HepG2 (cell line): ENCODE measurements around the gene BRINP1. TPM values are rescaled to one million over a fixed set of nuclear protein-coding genes. Genes with fewer than 3 reads are reported as not detected.

ENCODE experiments used
- ATAC-seq: fragments of 200-7000 bp; cut with Tn5 transposase; 3 replicates; pipeline ENCODE4 v1.9.1; 2020; ENCODE audit warnings: mild to moderate bottlenecking, moderate library complexity
- BruUV-seq: library from RNA; stranded (reverse); fragments of 400-500 nt; replicated peaks from 2 replicates; lab custom pipeline; 2021; lab: Mats Ljungman, UMichigan
- CTCF ChIA-PET: fragments of 300-600 bp; formaldehyde crosslinking; extraction: SDS; loops from one replicate; lab custom pipeline; 2021; ENCODE audit warnings: low total read pairs, inconsistent platforms, low intra/inter-chr PET ratio; lab: Yijun Ruan, JAX
- POLR2A ChIA-PET: fragments of 350-600 bp; sonication (Branson Sonifier 250); formaldehyde crosslinking; loops from one replicate; lab custom pipeline; 2020; ENCODE audit warnings: antibody characterized with exemption, inconsistent platforms; lab: Yijun Ruan, JAX
- DNase-seq: peaks from one replicate; pipeline ENCODE4 v3.0.0-alpha.2; 2015; ENCODE audit warnings: low spot score
- FAIRE-seq: peaks from 3 replicates; lab custom pipeline; 2011; peaks lifted over from hg19 to GRCh38; lab: Jason Lieb, UNC
- H2AFZ ChIP-seq: one replicate; pipeline ENCODE4 v1.6.1; 2011; ENCODE audit warnings: low read length, inconsistent platforms
- H3K27ac ChIP-seq: fragments of 300-600 bp; 3 replicates; pipeline ENCODE4 v1.8.0; 2011; ENCODE audit warnings: mixed run types, mild to moderate bottlenecking, mixed read lengths, low read length, inconsistent platforms; ENCODE audit not compliant: insufficient read depth; ENCODE audit errors: extremely low read length
- H3K27me3 ChIP-seq, 2 experiments: fragments of 200-600 bp in 1 of 2; 2 replicates in 1 of 2; 3 replicates in 1 of 2; pipeline versions ENCODE4 v1.6.0 to v1.8.0; 2011; ENCODE audit warnings: low read length in 2 of 2, mild to moderate bottlenecking in 2 of 2, moderate library complexity in 2 of 2, inconsistent platforms in 1 of 2; ENCODE audit not compliant: insufficient read depth in 2 of 2, control insufficient read depth in 1 of 2
- H3K36me3 ChIP-seq, 2 experiments: fragments of 200-600 bp in 1 of 2; replicated peaks in 1 of 2; 2 replicates in 1 of 2; 3 replicates in 1 of 2; pipeline versions ENCODE4 v1.5.1 to v1.8.0; 2011; ENCODE audit warnings: low read length in 2 of 2, inconsistent platforms in 1 of 2; ENCODE audit not compliant: insufficient read depth in 2 of 2, control insufficient read depth in 1 of 2
- H3K4me1 ChIP-seq: 2 replicates; pipeline ENCODE4 v1.5.1; 2012; ENCODE audit warnings: low read length, inconsistent platforms; ENCODE audit not compliant: insufficient read depth
- H3K4me2 ChIP-seq: 2 replicates; pipeline ENCODE4 v1.6.0; 2011; ENCODE audit warnings: low read depth, low read length, inconsistent platforms
- H3K4me3 ChIP-seq, 3 experiments: fragments of 200-600 bp in 1 of 3; sonication (generic), shearing (Covaris generic) in 1 of 3; replicated peaks in 1 of 3; 2 replicates each; pipeline ENCODE4 v1.5.1; 2011 to 2016; ENCODE audit warnings: low read length in 3 of 3, inconsistent platforms in 2 of 3, low read depth in 2 of 3, mild to moderate bottlenecking in 2 of 3, control low read depth in 1 of 3, mixed read lengths in 1 of 3; ENCODE audit not compliant: insufficient read depth in 1 of 3
- H3K79me2 ChIP-seq: one replicate; pipeline ENCODE4 v1.6.1; 2011; ENCODE audit warnings: low read length, inconsistent platforms; ENCODE audit not compliant: insufficient read depth
- H3K9ac ChIP-seq: 2 replicates; pipeline ENCODE4 v1.6.0; 2011; ENCODE audit warnings: mild to moderate bottlenecking, low read depth, low read length, inconsistent platforms; ENCODE audit not compliant: insufficient read depth
- H3K9me3 ChIP-seq: 2 replicates; pipeline ENCODE4 v1.5.1; 2012; ENCODE audit warnings: mild to moderate bottlenecking, low read length
- H4K20me1 ChIP-seq: 2 replicates; pipeline ENCODE4 v1.6.0; 2011; ENCODE audit warnings: inconsistent platforms, mild to moderate bottlenecking, low read length, moderate library complexity; ENCODE audit not compliant: insufficient read depth
- DMAP1 ChIP-seq: IDR thresholded peaks from 2 replicates; pipeline ENCODE4 v1.6.1; 2016
- DNMT3B ChIP-seq: conservative IDR thresholded peaks from 2 replicates; pipeline ENCODE4 v1.6.1; 2016; ENCODE audit warnings: missing biosample characterization, control low read depth
- EEA1 ChIP-seq: sonication (generic); formaldehyde crosslinking; IDR thresholded peaks from 2 replicates; pipeline ENCODE4 v1.5.1; 2020; ENCODE audit warnings: mild to moderate bottlenecking, missing genetic modification reagents, borderline replicate concordance
- KLF9 ChIP-seq: IDR thresholded peaks from 2 replicates; pipeline ENCODE4 v1.6.1; 2016; ENCODE audit warnings: low read depth
- MYC ChIP-seq: sonication (generic); formaldehyde crosslinking; IDR thresholded peaks from 2 replicates; pipeline ENCODE4 v1.9.0; 2021; ENCODE audit warnings: missing genetic modification reagents, borderline replicate concordance
- NKX3-1 ChIP-seq: sonication (generic); formaldehyde crosslinking; IDR thresholded peaks from 2 replicates; pipeline ENCODE4 v1.5.0; 2020; ENCODE audit warnings: missing genetic modification reagents
- SNAI1 ChIP-seq: sonication (generic); formaldehyde crosslinking; IDR thresholded peaks from 2 replicates; pipeline ENCODE4 v1.5.0; 2020; ENCODE audit warnings: mild to moderate bottlenecking, missing genetic modification reagents, borderline replicate concordance
- XRCC5 ChIP-seq: fragments of 200-400 bp; formaldehyde crosslinking; optimal IDR thresholded peaks from 2 replicates; pipeline ENCODE3; 2017; ENCODE audit warnings: mild to moderate bottlenecking, low read length
- ZNF101 ChIP-seq: sonication (generic); formaldehyde crosslinking; IDR thresholded peaks from 2 replicates; pipeline ENCODE4 v1.4.0; 2020; ENCODE audit warnings: mild to moderate bottlenecking, low read depth, missing genetic modification reagents, borderline replicate concordance
- ZNF276 ChIP-seq: sonication (generic); formaldehyde crosslinking; IDR thresholded peaks from 2 replicates; pipeline ENCODE4 v1.4.0; 2020; ENCODE audit warnings: mild to moderate bottlenecking, low read depth, missing genetic modification reagents
- ZNF468 ChIP-seq: sonication (generic); formaldehyde crosslinking; IDR thresholded peaks from 2 replicates; pipeline ENCODE4 v1.8.0; 2022; ENCODE audit warnings: mild to moderate bottlenecking, moderate library complexity, missing genetic modification reagents
- ZNF569 ChIP-seq: sonication (generic); formaldehyde crosslinking; IDR thresholded peaks from 2 replicates; pipeline ENCODE4 v1.5.0; 2020; ENCODE audit warnings: mild to moderate bottlenecking, missing genetic modification reagents, moderate library complexity, borderline replicate concordance
- ZNF704 ChIP-seq: sonication (generic); formaldehyde crosslinking; IDR thresholded peaks from 2 replicates; pipeline ENCODE4 v1.8.1; 2023; ENCODE audit warnings: mild to moderate bottlenecking, inconsistent platforms, moderate library complexity, missing genetic modification reagents, borderline replicate concordance
- ZNF777 ChIP-seq: sonication (generic); formaldehyde crosslinking; IDR thresholded peaks from 2 replicates; pipeline ENCODE4 v1.4.0; 2020; ENCODE audit warnings: missing genetic modification reagents
- WGBS: methylation state at CpG from one replicate; pipeline ENCODE4 v1.1.6; 2017; ENCODE audit warnings: low lambda C conversion rate; 5-methylcytosine and 5-hydroxymethylcytosine counted together
- in situ Hi-C: cut with HindIII; loops from 2 replicates; pipeline ENCODE4 v1.10.0; 2017; ENCODE audit warnings: low pct_unique_long_range_greater_than_20kb; ENCODE audit not compliant: extremely low pct_ligation_motif_present
- intact Hi-C: fragments of 100-400 bp; cut with micrococcal nuclease; formaldehyde crosslinking; loops from one replicate; pipeline ENCODE4 v1.10.0; 2022; ENCODE audit not compliant: unreplicated experiment
- polyA plus RNA-seq, 8 experiments: library from polyadenylated mRNA; depleted of rRNA in 3 of 8; stranded (reverse) in 7 of 8; unstranded in 1 of 8; fragments of >200 nt; fragmentation: Illumina TruSeq in 4 of 8; extraction: Trizol in 4 of 8; gene quantifications; 2 replicates each; pipeline versions ENCODE4 v1.2.1 to v1.2.3, GENCODE V29; 2011 to 2016; ENCODE audit warnings: low read depth in 4 of 8, missing spikeins in 1 of 8, mixed read lengths in 1 of 8; ENCODE audit not compliant: insufficient read depth in 1 of 8
- total RNA-seq, 5 experiments: library from RNA; depleted of rRNA; stranded (reverse); fragments of >200 nt; fragmentation: Illumina TruSeq; extraction: Trizol; gene quantifications; 2 replicates each; pipeline ENCODE4 v1.2.3, GENCODE V29; 2016; ENCODE audit warnings: low read depth in 1 of 5
- TF ChIP-seq, protein P1 (sequence below): sonication (generic); formaldehyde crosslinking; IDR thresholded peaks from 2 replicates; pipeline ENCODE4 v1.8.0; 2022; ENCODE audit warnings: mild to moderate bottlenecking, missing genetic modification reagents, moderate library complexity

Gene BRINP1
- total and polyA plus RNA-seq, 2 of the 13 experiments (the other 11 are each of a cell fraction or from before 2014, with no cell fraction given): not detected

DNA sequence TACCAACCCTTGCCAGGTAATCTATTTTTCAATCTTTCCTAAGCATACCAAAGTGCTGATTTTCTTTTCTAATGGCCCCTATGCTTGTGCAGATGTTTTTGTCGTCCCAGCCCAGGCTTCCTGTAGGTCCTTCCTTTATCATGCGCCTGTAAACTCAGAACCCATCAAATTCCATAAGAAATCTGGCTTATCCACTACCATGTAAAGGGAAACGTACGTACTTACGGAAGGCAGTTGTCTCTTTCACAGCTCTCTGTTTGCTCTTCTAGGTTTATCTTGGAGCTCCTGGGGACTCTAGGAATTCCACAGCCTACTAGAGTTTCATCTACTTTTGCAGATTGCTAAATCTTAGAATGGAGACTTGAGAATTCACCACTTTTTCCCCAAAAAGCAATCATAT lies 9.0 kb downstream of the BRINP1 start:
- no peak for DNase-seq
- ChIA-PET CTCF (no interaction called here), POLR2A (no interaction called here)
- intact Hi-C loops: no loop called here
- no TSS peak for BruUV-seq
- H3K9ac ChIP-seq: no peak overlapping the region
- H4K20me1 ChIP-seq: no peaks in the 10 kb centered on the region
- H3K4me1 ChIP-seq: no peaks in the 10 kb centered on the region
- no peak for TF ChIP-seq SNAI1
- TF ChIP-seq, protein P1, sequence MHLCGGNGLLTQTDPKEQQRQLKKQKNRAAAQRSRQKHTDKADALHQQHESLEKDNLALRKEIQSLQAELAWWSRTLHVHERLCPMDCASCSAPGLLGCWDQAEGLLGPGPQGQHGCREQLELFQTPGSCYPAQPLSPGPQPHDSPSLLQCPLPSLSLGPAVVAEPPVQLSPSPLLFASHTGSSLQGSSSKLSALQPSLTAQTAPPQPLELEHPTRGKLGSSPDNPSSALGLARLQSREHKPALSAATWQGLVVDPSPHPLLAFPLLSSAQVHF (CRISPR knock-in tag): no peak
- no peak for TF ChIP-seq NKX3-1 (CRISPR knock-in tag)
- no peak for TF ChIP-seq KLF9 (CRISPR knock-in tag)
- no peak for TF ChIP-seq ZNF777 (CRISPR knock-in tag)
- TF ChIP-seq ZNF704: no peak
- no peak for TF ChIP-seq ZNF101 (CRISPR knock-in tag)
- TF ChIP-seq ZNF276 (CRISPR knock-in tag): no peak
- TF ChIP-seq EEA1 (CRISPR knock-in tag): no peak
- TF ChIP-seq DNMT3B: no peak
- TF ChIP-seq DMAP1: no peak
- no peak for TF ChIP-seq XRCC5
- no peak for TF ChIP-seq MYC (CRISPR knock-in tag)
- TF ChIP-seq ZNF468 (CRISPR knock-in tag): no peak
- TF ChIP-seq ZNF569: no peak
- H3K4me2 ChIP-seq: no peak overlapping the region
- in situ Hi-C loops: loop anchor here (10.0 to 25.0 kb wide), 2 partner anchors 1198 to 1715 kb away; no protein-coding TSS in a partner anchor
- no peak for ATAC-seq
- H3K27ac ChIP-seq: no peak overlapping the region
- no peak overlapping the region for H2AFZ ChIP-seq
- no peak for FAIRE-seq
- H3K9me3 ChIP-seq: no peaks in the 10 kb centered on the region
- H3K27me3 ChIP-seq: no peaks in the 10 kb centered on the region
- no peak overlapping the region for H3K4me3 ChIP-seq
- no peaks in the 10 kb centered on the region for H3K36me3 ChIP-seq
- no peaks in the 10 kb centered on the region for H3K79me2 ChIP-seq
- WGBS: 20% methylated on average over 5 of the region's 5 CpGs
